Right renal pelvis (tissue), 4 donors: ENCODE measurements around the gene AVPI1. TPM values are rescaled to one million over a fixed set of nuclear protein-coding genes. Genes with fewer than 3 reads are reported as not detected.
"Not testable (repeated sequence)": the region's sequence is repeated elsewhere in the genome, so short reads cannot be mapped to it uniquely, and the experiment has no call there.

ENCODE experiments used
- DNase-seq, 4 donors: peaks; one replicate each; pipeline ENCODE4 v3.0.0-alpha.2; 2013; ENCODE audit warnings: low read depth in 4 of 4, low spot score in 3 of 4, missing footprints in 1 of 4
- polyA plus RNA-seq, 4 donors: library from polyadenylated mRNA; unstranded; fragments of 120-200 nt; gene quantifications; one replicate each; pipeline ENCODE4 v1.2.1, GENCODE V29; 2013; ENCODE audit not compliant: insufficient read length in 4 of 4

The AVPI1 gene
- polyA plus RNA-seq, 4 donors, result 4.5 to 6.6 (median 4.6) TPM

- peak in 2 of 4 donors; percentile 63 to 70 for DNase-seq
Measured at GRCh38 chr10:97713339-97713825, 26.3 kb upstream of the AVPI1 start, which contains the start of gene MARVELD1. Gene MARVELD1, plus strand, starts transcription at chr10:97713730. Its CDS starts 147 bp downstream, at chr10:97713877.

GRCh38 chr10:97711640-97712572 is 24.9 kb upstream of the AVPI1 start:
- DNase-seq, result no peak

- peak in 1 of 4 donors; percentile 59 for DNase-seq
Measured at GRCh38 chr10:97708976-97709946, 22.2 kb upstream of the AVPI1 start.

GRCh38 chr10:97708167-97708566 is 21.1 kb upstream of the AVPI1 start:
- DNase-seq, result no peak

- no peak for DNase-seq
Measured at GRCh38 chr10:97707134-97707861, 20.3 kb upstream of the AVPI1 start.

GRCh38 chr10:97705006-97705670 is 18.1 kb upstream of the AVPI1 start:
- DNase-seq, result no peak

- DNase-seq, result no peak
Measured at GRCh38 chr10:97704341-97704740, 17.3 kb upstream of the AVPI1 start.

- no peak for DNase-seq
Measured at GRCh38 chr10:97703398-97704067, 16.5 kb upstream of the AVPI1 start.

GRCh38 chr10:97701438-97702069 is 14.5 kb upstream of the AVPI1 start:
- DNase-seq, result peak in 2 of 4 donors; percentile 49 to 57

- DNase-seq, result not testable (repeated sequence)
Measured at GRCh38 chr10:97698072-97698655, 11.1 kb upstream of the AVPI1 start.

GRCh38 chr10:97690133-97690532 is 3.1 kb upstream of the AVPI1 start:
- no peak for DNase-seq

- no peak for DNase-seq
Measured at GRCh38 chr10:97689559-97690020, 2.5 kb upstream of the AVPI1 start.

GRCh38 chr10:97687785-97688781 is 1.0 kb upstream of the AVPI1 start:
- DNase-seq, result no peak

GRCh38 chr10:97686301-97686961 is 610 bp downstream of the AVPI1 start:
- no peak for DNase-seq

- no peak for DNase-seq
Measured at GRCh38 chr10:97685395-97685958, 1.6 kb downstream of the AVPI1 start.

GRCh38 chr10:97684866-97685394 is 2.1 kb downstream of the AVPI1 start:
- DNase-seq, result no peak
